Measurements from ENCODE around the gene CEP83. TPM values are rescaled to one million over a fixed set of nuclear protein-coding genes. Genes with fewer than 3 reads are reported as not detected.

CEP83 gene
- total and polyA plus RNA-seq, 2 donors (not counting 1 experiment from before 2014, with no cell fraction given): 7.8 to 13.5 TPM

GRCh38 chr12:94362653-94363052, 97.0 kb downstream of the CEP83 start:
- Histone ChIP-seq H3K9me3 (ENCODE audit: control insufficient read depth, insufficient read depth, low read depth, low read length) (no peaks in the 10 kb centered on the region), H3K27ac (ENCODE audit: insufficient read depth, low read length) (no peak overlapping the region), H3K79me2 (ENCODE audit: control insufficient read depth, insufficient read depth, low read length) (no peaks in the 10 kb centered on the region), H3K36me3 (ENCODE audit: control insufficient read depth, insufficient read depth, low read length) (no peaks in the 10 kb centered on the region), H3K27me3 (ENCODE audit: control insufficient read depth, insufficient read depth, low read length) (no peaks in the 10 kb centered on the region), H3K4me1 (ENCODE audit: control insufficient read depth, extremely low read depth, insufficient read depth, low read length) (no peaks in the 10 kb centered on the region), H3K4me3 (replicated peaks in 1 of 4; ENCODE audit: control extremely low read depth in 1 of 4, insufficient read depth in 1 of 4, low read depth in 3 of 4, low read length in 4 of 4) (no peak overlapping the region), H2AFZ (ENCODE audit: low read length) (no peak overlapping the region), H4K20me1 (ENCODE audit: control insufficient read depth, extremely low read depth, insufficient read depth, low read length) (no peaks in the 10 kb centered on the region), H3K4me2 (ENCODE audit: extremely low read depth, insufficient read depth, low read length) (no peak overlapping the region), H3K9ac (ENCODE audit: insufficient read depth, low read length) (no peak overlapping the region)
- DNase-seq (ENCODE audit: low read depth in 2 of 2): no peak
- TF ChIP-seq CTCF (conservative IDR thresholded peaks at IDR 0.05 in 1 of 2, IDR thresholded peaks at IDR 0.05 in 1 of 2; ENCODE audit: low read depth in 1 of 2, low read length in 2 of 2) (no peak), EZH2 (IDR thresholded peaks at IDR 0.05; ENCODE audit: low read length, missing control alignments) (no peak)

- no peak for DNase-seq (ENCODE audit: low read depth in 2 of 2)
- Histone ChIP-seq H3K9me3 (ENCODE audit: control insufficient read depth, insufficient read depth, low read depth, low read length) (no peaks in the 10 kb centered on the region), H3K4me1 (ENCODE audit: control insufficient read depth, extremely low read depth, insufficient read depth, low read length) (no peaks in the 10 kb centered on the region), H3K4me3 (replicated peaks in 1 of 4; ENCODE audit: control extremely low read depth in 1 of 4, insufficient read depth in 1 of 4, low read depth in 3 of 4, low read length in 4 of 4) (no peak overlapping the region), H3K9ac (ENCODE audit: insufficient read depth, low read length) (no peak overlapping the region), H3K4me2 (ENCODE audit: extremely low read depth, insufficient read depth, low read length) (no peak overlapping the region), H3K79me2 (ENCODE audit: control insufficient read depth, insufficient read depth, low read length) (no peaks in the 10 kb centered on the region), H3K27ac (ENCODE audit: insufficient read depth, low read length) (no peak overlapping the region), H4K20me1 (ENCODE audit: control insufficient read depth, extremely low read depth, insufficient read depth, low read length) (no peaks in the 10 kb centered on the region), H3K36me3 (ENCODE audit: control insufficient read depth, insufficient read depth, low read length) (no peaks in the 10 kb centered on the region), H2AFZ (ENCODE audit: low read length) (no peak overlapping the region), H3K27me3 (ENCODE audit: control insufficient read depth, insufficient read depth, low read length) (no peaks in the 10 kb centered on the region)
- TF ChIP-seq EZH2 (IDR thresholded peaks at IDR 0.05; ENCODE audit: low read length, missing control alignments) (no peak), CTCF (conservative IDR thresholded peaks at IDR 0.05 in 1 of 2, IDR thresholded peaks at IDR 0.05 in 1 of 2; ENCODE audit: low read depth in 1 of 2, low read length in 2 of 2) (no peak)
These were observed 99.9 kb downstream of the CEP83 start for GRCh38 chr12:94359761-94360160.

GRCh38 chr12:94353130-94353529, 106.5 kb downstream of the CEP83 start:
- Histone ChIP-seq H3K4me1 (ENCODE audit: control insufficient read depth, extremely low read depth, insufficient read depth, low read length) (no peaks in the 10 kb centered on the region), H3K4me2 (ENCODE audit: extremely low read depth, insufficient read depth, low read length) (no peak overlapping the region), H3K36me3 (ENCODE audit: control insufficient read depth, insufficient read depth, low read length) (no peaks in the 10 kb centered on the region), H3K4me3 (replicated peaks in 1 of 4; ENCODE audit: control extremely low read depth in 1 of 4, insufficient read depth in 1 of 4, low read depth in 3 of 4, low read length in 4 of 4) (no peak overlapping the region), H3K9ac (ENCODE audit: insufficient read depth, low read length) (no peak overlapping the region), H3K79me2 (ENCODE audit: control insufficient read depth, insufficient read depth, low read length) (no peaks in the 10 kb centered on the region), H4K20me1 (ENCODE audit: control insufficient read depth, extremely low read depth, insufficient read depth, low read length) (no peaks in the 10 kb centered on the region), H3K27ac (ENCODE audit: insufficient read depth, low read length) (no peak overlapping the region), H2AFZ (ENCODE audit: low read length) (no peak overlapping the region), H3K27me3 (ENCODE audit: control insufficient read depth, insufficient read depth, low read length) (no peaks in the 10 kb centered on the region), H3K9me3 (ENCODE audit: control insufficient read depth, insufficient read depth, low read depth, low read length) (no peaks in the 10 kb centered on the region)
- TF ChIP-seq EZH2 (IDR thresholded peaks at IDR 0.05; ENCODE audit: low read length, missing control alignments): no peak
- TF ChIP-seq CTCF (conservative IDR thresholded peaks at IDR 0.05 in 1 of 2, IDR thresholded peaks at IDR 0.05 in 1 of 2; ENCODE audit: low read depth in 1 of 2, low read length in 2 of 2): no peak
- no peak for DNase-seq (ENCODE audit: low read depth in 2 of 2)

Data from fibroblast of lung (primary cell).